Measurements from ENCODE around the gene NPAS3. TPM values are rescaled to one million over a fixed set of nuclear protein-coding genes. Genes with fewer than 3 reads are reported as not detected.
A peak's percentile ranks its signal among the peaks of the same experiment; 100 is the strongest.

Gene NPAS3
- total and polyA plus RNA-seq, 11 donors: 0.15 to 3.4 (median 0.92) TPM

DNA sequence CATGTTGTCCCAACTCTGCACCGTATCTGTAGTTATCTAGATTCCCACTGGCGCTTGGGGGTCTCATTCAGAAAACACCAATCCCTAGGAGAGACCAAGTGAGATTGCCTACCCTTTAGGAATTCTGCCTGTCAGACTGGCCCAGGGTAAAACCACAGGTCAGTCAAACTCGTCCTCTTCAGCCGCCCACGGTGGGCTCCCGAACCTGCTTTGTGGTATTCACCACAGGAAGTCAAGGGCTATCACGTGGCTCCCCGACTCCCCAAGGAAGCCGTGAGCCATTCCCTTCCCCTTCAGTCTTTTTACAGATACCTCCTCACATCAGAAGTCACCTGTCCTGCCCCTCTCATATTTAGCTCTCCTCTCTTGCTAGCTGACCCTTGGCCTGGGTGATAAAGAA, 852.3 kb downstream of the NPAS3 start:
- H3K27ac ChIP-seq: no peak overlapping the region
- no peak overlapping the region for H3K4me3 ChIP-seq
- no peak for DNase-seq
- no peaks in the 10 kb centered on the region for H3K36me3 ChIP-seq
- TF ChIP-seq POLR2A (IDR thresholded peaks at IDR 0.05): no peak
- TF ChIP-seq CTCF (IDR thresholded peaks at IDR 0.05): no peak
- intact Hi-C loops (cut with DNase I): loop anchor here (2.0 to 10.0 kb wide), 13 partner anchors 114 to 1214 kb away; partner anchors contain the start of gene NPAS3 (in 2 of the 10)
- WGBS, 4 donors: 69 to 90% (median 80%) methylated on average over 9 of the region's 9 CpGs
- H3K4me1 ChIP-seq: peaks cover 0 to 13% (median 2%) of the 10 kb centered on the region in 12 donors
- H3K27me3 ChIP-seq: no peaks in the 10 kb centered on the region
- ATAC-seq: no peak
- H3K9me3 ChIP-seq: no peaks in the 10 kb centered on the region

DNA sequence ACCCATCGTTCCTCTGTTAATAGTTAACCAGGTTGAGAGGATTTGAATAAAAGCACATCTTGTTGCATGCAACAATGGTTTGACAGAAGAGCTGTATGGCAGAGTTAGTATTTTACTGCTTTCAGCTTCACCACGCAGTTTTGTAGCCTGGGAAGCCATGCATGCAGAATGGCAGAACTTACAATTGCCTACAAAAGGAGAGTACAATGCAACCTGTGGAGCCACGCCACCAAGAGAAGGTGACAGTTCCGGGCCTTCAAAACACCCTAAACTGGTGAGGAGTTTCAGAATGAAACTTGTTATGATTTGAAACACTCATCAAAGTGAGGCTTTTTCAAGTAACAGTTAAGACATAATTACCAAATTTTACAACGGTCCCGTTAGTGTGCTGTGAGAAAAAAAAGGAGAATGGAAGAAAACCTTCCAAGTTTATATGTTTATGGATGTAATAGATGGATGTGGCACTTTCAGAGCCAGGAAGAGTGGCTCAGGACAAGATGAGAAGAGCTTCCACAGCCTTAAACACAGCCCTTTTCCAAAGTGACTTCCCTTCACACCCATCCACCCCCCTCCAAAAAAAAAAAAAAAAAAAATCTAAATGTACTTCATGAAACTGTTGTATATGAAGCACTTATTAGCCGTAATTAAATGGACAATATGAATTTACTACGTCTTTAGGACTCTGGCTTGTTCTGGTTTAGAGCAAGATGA, 853.5 kb downstream of the NPAS3 start:
- no peak for TF ChIP-seq CTCF (IDR thresholded peaks at IDR 0.05)
- no peak for TF ChIP-seq POLR2A (IDR thresholded peaks at IDR 0.05)
- intact Hi-C loops (cut with DNase I): loop anchor here (1.0 to 10.0 kb wide), 15 partner anchors 115 to 1216 kb away; partner anchors contain the start of gene NPAS3 (in 2 of the 10)
- Histone ChIP-seq H3K9me3 (no peaks in the 10 kb centered on the region), H3K27me3 (no peaks in the 10 kb centered on the region), H3K36me3 (no peaks in the 10 kb centered on the region), H3K27ac (no peak overlapping the region), H3K4me1 (peaks cover 0 to 13% (median 2%) of the 10 kb centered on the region in 12 donors), H3K4me3 (peak overlapping the region in 3 of 12 donors; percentile 15 to 47 (median 31))
- WGBS, 4 donors: 63 to 71% (median 67%) methylated on average over 8 of the region's 8 CpGs
- ATAC-seq (peak in 1 of 4 donors; percentile 17), DNase-seq (no peak)

- Histone ChIP-seq H3K27ac (peak overlapping the region in 1 of 12 donors; percentile 32), H3K9me3 (no peaks in the 10 kb centered on the region), H3K36me3 (no peaks in the 10 kb centered on the region), H3K4me3 (peak overlapping the region in 9 of 12 donors; percentile 15 to 49 (median 30)), H3K27me3 (no peaks in the 10 kb centered on the region), H3K4me1 (peaks cover 0 to 13% (median 2%) of the 10 kb centered on the region in 12 donors)
- intact Hi-C loops (cut with DNase I): loop anchor here (1.0 to 10.0 kb wide), 15 partner anchors 116 to 1217 kb away; partner anchors contain the start of gene NPAS3 (in 2 of the 10)
- no peak for TF ChIP-seq POLR2A (IDR thresholded peaks at IDR 0.05)
- peak; percentile 91 to 98 (median 96) for TF ChIP-seq CTCF (IDR thresholded peaks at IDR 0.05)
- DNase-seq (peak; percentile 73 to 87 (median 79)), ATAC-seq (peak; percentile 72 to 94 (median 87))
- WGBS, 4 donors: 14 to 16% (median 14%) methylated on average over 16 of the region's 16 CpGs
These were observed 854.2 kb downstream of the NPAS3 start for GRCh38 chr14:33792720-33793368.
